HL-60 (cell line): ENCODE results near the gene OR8G5.

ENCODE experiments used
- POLR2AphosphoS5 ChIP-seq: IDR thresholded peaks from 2 replicates; pipeline ENCODE4 v1.6.1; 2012; ENCODE audit warnings: low read depth
- TF ChIP-seq, protein P1 (sequence below): IDR thresholded peaks from one replicate; pipeline ENCODE4 v1.5.1; 2011; ENCODE audit warnings: low read length, control low read depth, inconsistent platforms; ENCODE audit not compliant: insufficient read depth

DNA sequence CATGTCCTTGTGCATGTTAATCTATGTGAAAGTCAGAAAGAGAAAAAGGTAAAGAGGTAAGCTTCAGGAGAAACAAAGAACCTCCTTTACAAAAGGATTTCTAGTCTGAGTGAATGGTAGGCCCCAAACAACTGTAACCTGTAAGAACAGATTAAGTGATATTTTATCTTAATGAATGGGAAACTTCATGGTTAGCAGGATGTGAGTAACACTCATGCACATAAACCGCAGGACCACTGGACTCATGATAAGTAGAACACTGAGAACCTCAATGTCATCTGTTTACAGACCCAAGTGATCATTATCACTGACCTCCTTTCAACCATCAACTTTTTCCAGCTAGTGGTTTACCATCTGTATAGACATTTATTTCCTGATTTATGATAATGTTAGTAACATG is 19.9 kb downstream of the OR8G5 start:
- no peak for TF ChIP-seq POLR2AphosphoS5
- TF ChIP-seq, protein P1, sequence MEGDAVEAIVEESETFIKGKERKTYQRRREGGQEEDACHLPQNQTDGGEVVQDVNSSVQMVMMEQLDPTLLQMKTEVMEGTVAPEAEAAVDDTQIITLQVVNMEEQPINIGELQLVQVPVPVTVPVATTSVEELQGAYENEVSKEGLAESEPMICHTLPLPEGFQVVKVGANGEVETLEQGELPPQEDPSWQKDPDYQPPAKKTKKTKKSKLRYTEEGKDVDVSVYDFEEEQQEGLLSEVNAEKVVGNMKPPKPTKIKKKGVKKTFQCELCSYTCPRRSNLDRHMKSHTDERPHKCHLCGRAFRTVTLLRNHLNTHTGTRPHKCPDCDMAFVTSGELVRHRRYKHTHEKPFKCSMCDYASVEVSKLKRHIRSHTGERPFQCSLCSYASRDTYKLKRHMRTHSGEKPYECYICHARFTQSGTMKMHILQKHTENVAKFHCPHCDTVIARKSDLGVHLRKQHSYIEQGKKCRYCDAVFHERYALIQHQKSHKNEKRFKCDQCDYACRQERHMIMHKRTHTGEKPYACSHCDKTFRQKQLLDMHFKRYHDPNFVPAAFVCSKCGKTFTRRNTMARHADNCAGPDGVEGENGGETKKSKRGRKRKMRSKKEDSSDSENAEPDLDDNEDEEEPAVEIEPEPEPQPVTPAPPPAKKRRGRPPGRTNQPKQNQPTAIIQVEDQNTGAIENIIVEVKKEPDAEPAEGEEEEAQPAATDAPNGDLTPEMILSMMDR, result no peak
